RWPE2 (cell line): ENCODE measurements around the gene ERP44.

Source experiments
- ATAC-seq: fragments of 200-7000 bp; cut with Tn5 transposase; 3 replicates; pipeline ENCODE4 v1.9.1; 2021; ENCODE audit warnings: low read depth
- DNase-seq: peaks from one replicate; pipeline ENCODE4 v3.0.0-alpha.2; 2020; ENCODE audit warnings: low spot score
- H3K27ac ChIP-seq: fragments of 450-650 bp; 2 replicates; pipeline ENCODE4 v1.5.1; 2017; ENCODE audit warnings: mild to moderate bottlenecking; ENCODE audit not compliant: poor library complexity, severe bottlenecking
- H3K27me3 ChIP-seq: fragments of 250-450 bp; sonication (Bioruptor Pico); 2 replicates; pipeline ENCODE4 v1.5.1; 2021; ENCODE audit warnings: mild to moderate bottlenecking, moderate library complexity; ENCODE audit not compliant: insufficient read depth, poor library complexity, severe bottlenecking
- H3K36me3 ChIP-seq: fragments of 250-450 bp; sonication (Bioruptor Pico); 2 replicates; pipeline ENCODE4 v1.5.1; 2020; ENCODE audit warnings: low read depth, mild to moderate bottlenecking, moderate library complexity
- H3K4me1 ChIP-seq: fragments of 250-450 bp; sonication (Bioruptor Pico); 2 replicates; pipeline ENCODE4 v1.5.1; 2021; ENCODE audit warnings: mild to moderate bottlenecking, moderate library complexity; ENCODE audit not compliant: insufficient read depth, poor library complexity, severe bottlenecking
- H3K4me3 ChIP-seq: fragments of 250-450 bp; sonication (Bioruptor Pico); 2 replicates; pipeline ENCODE4 v1.5.1; 2021; ENCODE audit warnings: mild to moderate bottlenecking, moderate library complexity; ENCODE audit not compliant: severe bottlenecking
- H3K9me3 ChIP-seq: fragments of 250-450 bp; sonication (Bioruptor Pico); 2 replicates; pipeline ENCODE4 v1.5.1; 2021; ENCODE audit warnings: mild to moderate bottlenecking, moderate library complexity; ENCODE audit not compliant: severe bottlenecking
- CTCF ChIP-seq: fragments of 450-650 bp; IDR thresholded peaks from one replicate; pipeline ENCODE4 v1.5.1; 2017; ENCODE audit warnings: mild to moderate bottlenecking, moderate library complexity; ENCODE audit not compliant: poor library complexity, severe bottlenecking

The ERP44 gene

GRCh38 chr9:100134731-100135130, 35.9 kb upstream of the ERP44 start:
- no peak overlapping the region for H3K4me3 ChIP-seq
- TF ChIP-seq CTCF: no peak
- no peaks in the 10 kb centered on the region for H3K27me3 ChIP-seq
- H3K4me1 ChIP-seq: no peaks in the 10 kb centered on the region
- H3K9me3 ChIP-seq: no peaks in the 10 kb centered on the region
- peaks cover 33% of the 10 kb centered on the region for H3K36me3 ChIP-seq
- DNase-seq: no peak
- no peak for ATAC-seq
- H3K27ac ChIP-seq: no peak overlapping the region

- no peak overlapping the region for H3K4me3 ChIP-seq
- peaks cover 47% of the 10 kb centered on the region for H3K36me3 ChIP-seq
- no peaks in the 10 kb centered on the region for H3K4me1 ChIP-seq
- H3K27me3 ChIP-seq: no peaks in the 10 kb centered on the region
- DNase-seq: no peak
- no peak overlapping the region for H3K27ac ChIP-seq
- no peak for ATAC-seq
- no peak for TF ChIP-seq CTCF
- no peaks in the 10 kb centered on the region for H3K9me3 ChIP-seq
Observed at GRCh38 chr9:100131875-100132430, 33.2 kb upstream of the ERP44 start.

- H3K4me1 ChIP-seq: no peaks in the 10 kb centered on the region
- no peak for TF ChIP-seq CTCF
- H3K27ac ChIP-seq: no peak overlapping the region
- peaks cover 55% of the 10 kb centered on the region for H3K36me3 ChIP-seq
- ATAC-seq: no peak
- no peak overlapping the region for H3K4me3 ChIP-seq
- H3K9me3 ChIP-seq: no peaks in the 10 kb centered on the region
- DNase-seq: no peak
- H3K27me3 ChIP-seq: no peaks in the 10 kb centered on the region
Observed at GRCh38 chr9:100131216-100131615, 32.4 kb upstream of the ERP44 start.

GRCh38 chr9:100129772-100130171, 31.0 kb upstream of the ERP44 start:
- no peaks in the 10 kb centered on the region for H3K4me1 ChIP-seq
- no peak for ATAC-seq

More at GRCh38 chr9:100129772-100130171, 31.0 kb upstream of the ERP44 start:
- peaks cover 58% of the 10 kb centered on the region for H3K36me3 ChIP-seq
- no peak for TF ChIP-seq CTCF
- H3K27ac ChIP-seq: no peak overlapping the region
- H3K27me3 ChIP-seq: no peaks in the 10 kb centered on the region
- H3K4me3 ChIP-seq: no peak overlapping the region
- no peak for DNase-seq
- no peaks in the 10 kb centered on the region for H3K9me3 ChIP-seq
